H1 (cell line): ENCODE data around the gene RELN. TPM values are rescaled to one million over a fixed set of nuclear protein-coding genes. Genes with fewer than 3 reads are reported as not detected.

Source experiments
- YY1 ChIP-seq: IDR thresholded peaks from 2 replicates; pipeline ENCODE4 v1.6.1; 2011; ENCODE audit warnings: low read depth, mild to moderate bottlenecking, low read length
- polyA plus RNA-seq, 7 experiments: library from polyadenylated mRNA; depleted of rRNA in 3 of 7; stranded (reverse) in 5 of 7; unstranded in 2 of 7; fragments of >200 nt in 5 of 7; fragments of 200-250 nt in 2 of 7; gene quantifications; 1 replicate in 5 of 7; 2 replicates in 1 of 7; 4 replicates in 1 of 7; pipeline versions ENCODE4 v1.2.1 to v1.2.3, GENCODE V29; 2011 to 2013; ENCODE audit warnings: missing spikeins in 2 of 7, mixed read lengths in 2 of 7
- total RNA-seq: library from RNA; stranded (reverse); fragmentation: NEBNext Ultra II Directional; extraction: Animal tissue kit (Norgen Biotek cat#: 25700); gene quantifications from 2 replicates; pipeline ENCODE4 v1.2.1, GENCODE V29; 2021

Gene RELN
- total and polyA plus RNA-seq, 2 of the 8 experiments (the other 6 are each of a cell fraction or from before 2014, with no cell fraction given): 0.03 to 0.07 TPM

DNA sequence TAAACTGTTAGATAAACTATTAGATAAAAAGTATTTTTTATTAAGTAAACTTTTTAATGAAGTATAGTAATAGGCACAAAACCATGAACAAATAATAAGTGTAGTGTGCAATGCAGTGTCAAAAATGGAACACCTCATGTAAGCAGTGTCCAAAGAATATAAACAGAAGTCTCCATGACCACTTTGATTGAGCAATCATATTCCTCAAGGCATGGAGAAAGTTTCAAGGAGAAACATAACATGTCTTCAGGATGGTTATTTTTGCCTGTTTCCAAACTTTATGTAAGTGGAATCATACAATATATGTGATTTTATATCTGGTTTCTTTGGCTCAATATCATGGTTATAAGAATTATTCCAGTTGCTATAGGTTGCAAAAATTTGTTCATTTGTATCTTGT is 6.1 kb upstream of the RELN start (continued):
- TF ChIP-seq YY1: no peak
